ENCODE measurements around the gene IFFO2. TPM values are rescaled to one million over a fixed set of nuclear protein-coding genes. Genes with fewer than 3 reads are reported as not detected.
A peak's percentile ranks its signal among the peaks of the same experiment; 100 is the strongest.

Gene IFFO2
- total RNA-seq, 2 experiments from 2014 or later: 19.9 to 22.7 TPM

GRCh38 chr1:18919197-18919905 lies 37.1 kb downstream of the IFFO2 start:
- H3K36me3 Mint-ChIP-seq (ENCODE audit: low read depth): no peaks in the 10 kb centered on the region
- DNase-seq: no peak
- no peaks in the 10 kb centered on the region for H3K9me3 Mint-ChIP-seq
- no peak overlapping the region for H3K4me3 Mint-ChIP-seq
- no peak overlapping the region for H3K27ac Mint-ChIP-seq
- ChIA-PET POLR2A (interaction anchor here (0.9 kb wide), 1 partner anchor 8 kb away, joined by 5 read pairs; no protein-coding TSS in a partner anchor), CTCF (no interaction called here)
- H3K27me3 Mint-ChIP-seq: no peaks in the 10 kb centered on the region
- peaks cover 18% of the 10 kb centered on the region for H3K4me1 Mint-ChIP-seq

- H3K27ac Mint-ChIP-seq: no peak overlapping the region
- no peak for DNase-seq
- no peaks in the 10 kb centered on the region for H3K9me3 Mint-ChIP-seq
- CTCF ChIA-PET: no interaction called here
- no peak overlapping the region for H3K4me3 Mint-ChIP-seq
- H3K36me3 Mint-ChIP-seq (ENCODE audit: low read depth): no peaks in the 10 kb centered on the region
- POLR2A ChIA-PET: interaction anchor here (0.9 kb wide), 1 partner anchor 9 kb away, joined by 5 read pairs; no protein-coding TSS in a partner anchor
- H3K27me3 Mint-ChIP-seq: no peaks in the 10 kb centered on the region
- peaks cover 8% of the 10 kb centered on the region for H3K4me1 Mint-ChIP-seq
These were observed 38.1 kb downstream of the IFFO2 start for GRCh38 chr1:18918417-18918816.

- Mint-ChIP-seq H3K27me3 (no peaks in the 10 kb centered on the region), H3K4me1 (peaks cover 7% of the 10 kb centered on the region), H3K4me3 (no peak overlapping the region), H3K36me3 (ENCODE audit: low read depth) (peaks cover 2% of the 10 kb centered on the region), H3K27ac (no peak overlapping the region), H3K9me3 (no peaks in the 10 kb centered on the region)
- no peak for DNase-seq
- POLR2A ChIA-PET: interaction anchor here (0.8 kb wide), 1 partner anchor 157 kb away, joined by 3 read pairs; no protein-coding TSS in a partner anchor
- CTCF ChIA-PET: interaction anchor here (0.9 kb wide), 1 partner anchor 9 kb away, joined by 3 read pairs; no protein-coding TSS in a partner anchor
These were observed 39.2 kb downstream of the IFFO2 start for GRCh38 chr1:18917071-18917799.

- Mint-ChIP-seq H3K4me3 (no peak overlapping the region), H3K27ac (no peak overlapping the region), H3K36me3 (ENCODE audit: low read depth) (peaks cover 14% of the 10 kb centered on the region), H3K27me3 (no peaks in the 10 kb centered on the region), H3K4me1 (peaks cover 5% of the 10 kb centered on the region), H3K9me3 (no peaks in the 10 kb centered on the region)
- CTCF ChIA-PET: interaction anchor here (0.8 to 10.3 kb wide), 5 partner anchors 8 to 57 kb away, joined by 3 to 123 read pairs (median 7); partner anchors contain the start of genes ALDH4A1 and IFFO2
- POLR2A ChIA-PET: interaction anchor here (0.9 to 3.1 kb wide), 4 partner anchors 11 to 160 kb away, joined by 3 to 21 read pairs (median 5); no protein-coding TSS in a partner anchor
- no peak for DNase-seq
These were observed 41.1 kb downstream of the IFFO2 start for GRCh38 chr1:18915341-18915740.

GRCh38 chr1:18913065-18913835 lies 43.2 kb downstream of the IFFO2 start:
- Mint-ChIP-seq H3K4me3 (no peak overlapping the region), H3K27ac (peak overlapping the region; percentile 44), H3K9me3 (no peaks in the 10 kb centered on the region), H3K27me3 (no peaks in the 10 kb centered on the region), H3K4me1 (peaks cover 5% of the 10 kb centered on the region), H3K36me3 (ENCODE audit: low read depth) (peaks cover 34% of the 10 kb centered on the region)
- ChIA-PET POLR2A (interaction anchor here (1.1 to 3.1 kb wide), 6 partner anchors 9 to 161 kb away, joined by 3 to 21 read pairs (median 4); partner anchors contain the start of gene ALDH4A1), CTCF (interaction anchor here (0.6 to 10.3 kb wide), 35 partner anchors 9 to 291 kb away, joined by 3 to 123 read pairs (median 4); partner anchors contain the start of genes ALDH4A1 and IFFO2)
- peak; percentile 74 for DNase-seq

- Mint-ChIP-seq H3K4me3 (no peak overlapping the region), H3K9me3 (no peaks in the 10 kb centered on the region), H3K27me3 (no peaks in the 10 kb centered on the region), H3K4me1 (peaks cover 5% of the 10 kb centered on the region), H3K27ac (no peak overlapping the region), H3K36me3 (ENCODE audit: low read depth) (peaks cover 40% of the 10 kb centered on the region)
- POLR2A ChIA-PET: interaction anchor here (1.1 to 3.1 kb wide), 4 partner anchors 10 to 162 kb away, joined by 3 to 21 read pairs (median 6); partner anchors contain the start of gene ALDH4A1
- CTCF ChIA-PET: interaction anchor here (0.8 to 10.3 kb wide), 27 partner anchors 9 to 255 kb away, joined by 3 to 123 read pairs (median 4); partner anchors contain the start of genes ALDH4A1 and IFFO2
- DNase-seq: no peak
These were observed 43.9 kb downstream of the IFFO2 start for GRCh38 chr1:18912550-18912949.

- CTCF ChIA-PET: interaction anchor here (0.5 to 10.3 kb wide), 11 partner anchors 9 to 1303 kb away, joined by 3 to 123 read pairs (median 7); partner anchors contain the start of gene IFFO2
- DNase-seq: no peak
- no peak overlapping the region for H3K4me3 Mint-ChIP-seq
- no peaks in the 10 kb centered on the region for H3K27me3 Mint-ChIP-seq
- no peak overlapping the region for H3K27ac Mint-ChIP-seq
- H3K4me1 Mint-ChIP-seq: peaks cover 7% of the 10 kb centered on the region
- no peaks in the 10 kb centered on the region for H3K9me3 Mint-ChIP-seq
- POLR2A ChIA-PET: interaction anchor here (0.6 to 3.8 kb wide), 9 partner anchors 16 to 171 kb away, joined by 3 to 17 read pairs (median 3); partner anchors contain the start of gene IFFO2
- H3K36me3 Mint-ChIP-seq (ENCODE audit: low read depth): peaks cover 43% of the 10 kb centered on the region
These were observed 47.3 kb downstream of the IFFO2 start for GRCh38 chr1:18908911-18909771.

GRCh38 chr1:18907917-18908845 lies 48.3 kb downstream of the IFFO2 start:
- Mint-ChIP-seq H3K4me3 (no peak overlapping the region), H3K27ac (no peak overlapping the region), H3K36me3 (ENCODE audit: low read depth) (peaks cover 43% of the 10 kb centered on the region), H3K4me1 (peaks cover 14% of the 10 kb centered on the region), H3K27me3 (no peaks in the 10 kb centered on the region), H3K9me3 (no peaks in the 10 kb centered on the region)
- CTCF ChIA-PET: interaction anchor here (0.5 to 10.3 kb wide), 18 partner anchors 10 to 1304 kb away, joined by 3 to 123 read pairs (median 6); partner anchors contain the start of gene IFFO2
- no peak for DNase-seq
- POLR2A ChIA-PET: interaction anchor here (0.6 to 3.8 kb wide), 11 partner anchors 15 to 172 kb away, joined by 3 to 17 read pairs (median 3); partner anchors contain the start of gene IFFO2

- ChIA-PET POLR2A (interaction anchor here (0.9 to 3.0 kb wide), 6 partner anchors 12 to 182 kb away, joined by 3 to 13 read pairs (median 3); partner anchors contain the start of gene IFFO2), CTCF (interaction anchor here (0.6 to 10.3 kb wide), 27 partner anchors 8 to 333 kb away, joined by 3 to 123 read pairs (median 4); partner anchors contain the start of gene IFFO2)
- no peak overlapping the region for H3K4me3 Mint-ChIP-seq
- no peak overlapping the region for H3K27ac Mint-ChIP-seq
- DNase-seq: peak; percentile 61
- H3K9me3 Mint-ChIP-seq: no peaks in the 10 kb centered on the region
- peaks cover 19% of the 10 kb centered on the region for H3K4me1 Mint-ChIP-seq
- H3K27me3 Mint-ChIP-seq: no peaks in the 10 kb centered on the region
- H3K36me3 Mint-ChIP-seq (ENCODE audit: low read depth): peaks cover 41% of the 10 kb centered on the region
These were observed 49.2 kb downstream of the IFFO2 start for GRCh38 chr1:18907021-18907916.

- ChIA-PET POLR2A (interaction anchor here (0.6 to 3.0 kb wide), 12 partner anchors 10 to 890 kb away, joined by 3 to 26 read pairs (median 3); partner anchors contain the start of gene IFFO2), CTCF (interaction anchor here (0.6 to 3.8 kb wide), 12 partner anchors 10 to 338 kb away, joined by 3 to 38 read pairs (median 4); partner anchors contain the start of gene IFFO2)
- H3K27ac Mint-ChIP-seq: peak overlapping the region; percentile 86
- no peak for DNase-seq
- peaks cover 9% of the 10 kb centered on the region for H3K36me3 Mint-ChIP-seq (ENCODE audit: low read depth)
- H3K4me3 Mint-ChIP-seq: peak overlapping the region; percentile 80
- H3K27me3 Mint-ChIP-seq: no peaks in the 10 kb centered on the region
- H3K9me3 Mint-ChIP-seq: no peaks in the 10 kb centered on the region
- H3K4me1 Mint-ChIP-seq: peaks cover 33% of the 10 kb centered on the region
These were observed 53.2 kb downstream of the IFFO2 start for GRCh38 chr1:18903291-18903756.
